Hypothalamus (tissue), 51 donors: ENCODE measurements around the gene TMC7.
"Not testable (repeated sequence)": the region's sequence is repeated elsewhere in the genome, so short reads cannot be mapped to it uniquely, and the experiment has no call there.

Source experiments
- DNase-seq, 51 donors: peaks; one replicate each; lab custom pipeline; 2025; lab: John Stamatoyannopoulos, UW

Gene TMC7

DNA sequence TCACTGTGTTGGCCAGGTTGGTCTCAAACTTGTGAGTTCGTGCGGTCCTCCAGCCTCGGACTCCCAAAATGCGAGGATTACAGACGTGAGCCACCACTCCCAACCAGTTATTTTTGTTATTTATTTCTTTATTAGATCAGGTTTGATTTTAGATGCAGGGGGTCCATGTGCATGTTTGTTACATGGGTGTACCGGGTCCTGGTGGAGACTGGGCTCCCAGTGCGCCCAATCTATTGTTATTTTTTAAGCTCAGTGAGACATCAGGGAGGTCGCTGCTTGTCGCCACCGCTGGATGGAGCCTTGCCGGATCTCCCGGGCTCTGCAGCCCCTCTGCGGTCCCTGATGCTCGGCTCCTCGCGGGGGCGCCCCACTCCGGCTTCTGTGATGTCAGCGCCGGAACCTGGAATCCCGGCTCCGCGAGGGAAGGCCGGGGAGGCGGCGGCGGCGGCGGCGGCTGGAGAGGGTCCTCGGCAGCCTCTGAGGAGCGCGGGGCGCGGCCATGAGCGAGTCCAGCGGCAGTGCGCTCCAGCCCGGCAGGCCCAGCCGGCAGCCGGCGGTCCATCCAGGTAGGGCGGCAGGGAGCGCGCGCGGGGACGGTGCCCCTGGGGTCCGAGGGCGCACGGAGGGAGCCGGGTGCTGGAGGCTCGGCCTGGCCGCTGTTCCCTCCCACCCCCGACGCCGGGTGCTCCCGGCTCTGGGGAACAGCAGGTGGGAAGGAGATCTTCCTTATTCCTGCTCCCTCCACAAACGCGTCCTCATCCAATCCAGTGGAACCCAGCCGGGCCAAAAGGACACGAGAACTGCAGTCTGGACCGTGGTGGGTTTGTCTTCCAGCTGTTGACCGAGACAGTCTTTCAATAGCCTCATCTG lies at the start of gene TMC7:
TSS of gene TMC7 (plus strand) at position 370 of the 870 bp plus-strand sequence. CDS start at position 500, 130 bp downstream.
- peak; percentile 26 to 94 (median 81) for DNase-seq

DNA sequence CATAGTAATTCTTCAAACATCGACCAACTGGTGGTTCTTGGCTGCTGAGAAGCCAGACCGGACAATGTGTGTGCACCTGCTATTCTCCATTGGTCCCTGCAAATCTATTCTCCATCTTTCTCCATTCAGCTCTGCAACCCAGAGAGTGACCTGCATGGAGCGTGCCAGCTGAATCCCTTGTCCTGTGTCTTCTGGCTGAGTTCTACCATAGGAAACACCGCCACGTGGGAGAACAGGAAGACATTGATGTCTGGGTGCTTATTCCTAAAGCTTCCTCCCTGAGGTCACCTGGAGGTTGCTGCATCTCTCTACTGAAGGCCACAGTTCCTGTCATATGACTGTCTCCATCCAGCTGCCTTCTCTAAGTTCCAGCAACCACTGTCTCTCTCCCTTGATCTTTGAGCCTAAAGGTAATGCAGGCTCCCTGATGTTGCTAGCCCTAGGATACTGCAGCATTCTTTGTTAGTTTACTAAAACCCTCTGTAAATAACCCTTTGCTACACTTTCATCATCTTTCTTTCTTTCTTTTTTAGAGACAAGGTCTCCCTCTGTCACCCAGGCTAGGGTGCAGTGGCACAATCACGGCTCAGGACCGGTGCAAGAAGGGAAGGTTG lies 46.9 kb upstream of the TMC7 start:
- no peak for DNase-seq

GRCh38 chr16:18937390-18937789 lies 46.3 kb upstream of the TMC7 start:
- DNase-seq = no peak

DNA sequence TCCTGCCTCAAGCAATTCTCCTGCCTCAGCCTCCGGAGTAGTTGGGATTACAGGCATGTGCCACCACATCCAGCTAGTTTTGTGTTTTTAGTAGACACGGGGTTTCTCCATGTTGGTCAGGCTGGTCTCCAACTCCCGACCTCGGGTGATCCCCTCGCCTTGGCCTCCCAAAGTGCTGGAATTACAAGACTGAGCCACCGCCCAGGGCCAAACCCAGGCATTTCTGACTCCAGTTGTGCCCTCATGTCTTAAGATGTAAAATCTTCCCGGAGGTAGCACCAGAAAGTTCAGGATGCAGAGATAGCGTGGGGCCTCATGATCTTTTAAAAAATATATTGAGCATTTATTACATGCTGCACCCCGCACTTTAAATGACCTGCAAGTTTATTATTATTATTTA lies 44.7 kb upstream of the TMC7 start:
- no peak for DNase-seq

- no peak for DNase-seq
Measured at GRCh38 chr16:18941471-18941870, 42.3 kb upstream of the TMC7 start.

- DNase-seq = no peak
Measured at GRCh38 chr16:18942061-18942460, 41.7 kb upstream of the TMC7 start.

DNA sequence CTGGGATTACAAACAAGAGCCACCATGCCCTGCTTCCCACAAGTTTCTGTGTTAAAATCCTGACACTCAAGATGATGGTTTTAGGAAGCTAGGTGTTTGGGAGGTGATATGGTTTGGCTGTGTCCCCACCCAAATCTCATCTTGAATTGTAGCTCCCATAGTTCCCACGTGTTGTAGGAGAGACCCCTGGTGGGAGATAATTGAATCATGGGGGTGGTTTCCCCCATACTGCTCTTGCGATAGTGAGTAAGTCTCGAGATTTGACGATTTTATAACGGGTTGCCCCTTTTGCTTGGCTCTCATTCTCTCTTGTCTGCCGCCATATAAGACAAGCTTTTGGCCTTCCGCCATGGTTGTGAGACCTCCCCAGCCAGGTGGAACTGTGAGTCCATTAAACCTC lies 40.3 kb upstream of the TMC7 start:
- no peak for DNase-seq

GRCh38 chr16:18945233-18945632 lies 38.5 kb upstream of the TMC7 start:
- no peak for DNase-seq

GRCh38 chr16:18948372-18949020 lies 35.2 kb upstream of the TMC7 start:
- no peak for DNase-seq

GRCh38 chr16:18950469-18951185 lies 33.1 kb upstream of the TMC7 start:
- no peak for DNase-seq

DNA sequence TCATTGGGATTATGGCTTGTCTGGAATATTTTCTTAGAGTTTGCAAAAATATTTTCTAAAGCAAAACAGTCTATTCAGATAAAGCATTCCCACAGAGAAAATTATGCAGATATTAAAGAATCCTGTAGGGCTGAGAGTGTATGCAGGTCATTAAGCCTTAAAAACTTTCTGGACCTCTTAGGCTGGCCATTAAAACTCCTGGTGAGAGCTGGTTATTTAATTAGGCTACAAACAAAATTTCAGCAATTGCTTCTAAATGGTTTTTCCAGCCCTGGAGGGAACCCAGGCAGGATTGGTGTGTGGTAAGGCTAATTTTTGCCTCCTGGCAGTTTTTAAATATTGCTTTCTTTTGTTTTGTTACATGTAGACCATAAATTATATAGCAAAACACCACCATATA lies 30.2 kb upstream of the TMC7 start:
- no peak for DNase-seq

- DNase-seq = not testable (repeated sequence)
Measured at GRCh38 chr16:18955874-18956580, 27.7 kb upstream of the TMC7 start.

DNA sequence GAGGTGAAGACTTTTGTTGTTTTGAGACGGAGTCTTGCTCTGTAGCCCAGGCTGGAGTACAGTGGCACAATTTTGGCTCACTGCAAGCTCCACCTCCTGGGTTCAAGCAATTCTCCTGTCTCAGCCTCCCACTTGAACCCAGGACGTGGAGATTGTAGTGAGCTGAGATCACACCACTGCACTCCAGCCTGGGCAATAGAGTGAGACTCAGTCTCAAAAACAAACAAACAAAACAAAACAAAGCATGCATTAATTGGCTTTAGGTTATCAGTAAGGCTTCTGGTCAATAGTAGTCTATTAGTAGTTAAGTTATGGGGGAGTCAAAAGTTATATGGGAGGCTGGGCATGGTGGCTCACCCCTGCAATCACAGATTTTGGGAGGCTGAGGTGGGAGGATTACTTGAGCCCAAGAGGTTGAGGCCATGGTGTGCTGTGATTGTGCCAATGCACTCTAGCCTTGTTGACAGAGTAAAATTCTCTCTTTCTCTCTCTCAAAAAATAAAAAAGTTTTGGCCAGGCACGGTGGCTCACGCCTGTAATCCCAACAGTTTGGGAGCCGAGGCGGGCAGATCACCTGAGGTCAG lies 27.0 kb upstream of the TMC7 start:
- DNase-seq = not testable (repeated sequence)

- no peak for DNase-seq
Measured at GRCh38 chr16:18958621-18959029, 25.1 kb upstream of the TMC7 start.

DNA sequence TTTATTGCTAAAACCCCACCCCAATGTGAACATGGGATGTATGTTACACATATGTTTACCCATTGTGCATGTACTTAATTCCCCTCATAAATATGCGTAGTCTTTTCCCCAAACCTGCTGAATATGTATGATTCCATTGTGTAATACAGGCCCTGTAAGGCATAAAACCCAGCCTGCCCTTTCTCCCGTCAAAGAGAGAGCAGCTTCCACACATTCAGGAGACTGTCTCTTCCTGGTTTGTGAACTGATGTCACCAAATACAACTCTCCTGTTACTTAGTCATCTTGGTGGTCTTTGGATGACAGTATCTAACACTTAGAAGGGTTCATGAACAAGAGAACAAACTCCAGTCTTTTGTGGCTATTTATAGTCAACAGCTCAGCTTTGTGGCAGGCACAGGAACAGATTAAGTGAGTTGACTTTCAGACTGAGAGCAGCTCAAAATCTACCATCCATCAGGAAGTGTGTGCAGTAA lies 24.7 kb upstream of the TMC7 start:
- no peak for DNase-seq

DNA sequence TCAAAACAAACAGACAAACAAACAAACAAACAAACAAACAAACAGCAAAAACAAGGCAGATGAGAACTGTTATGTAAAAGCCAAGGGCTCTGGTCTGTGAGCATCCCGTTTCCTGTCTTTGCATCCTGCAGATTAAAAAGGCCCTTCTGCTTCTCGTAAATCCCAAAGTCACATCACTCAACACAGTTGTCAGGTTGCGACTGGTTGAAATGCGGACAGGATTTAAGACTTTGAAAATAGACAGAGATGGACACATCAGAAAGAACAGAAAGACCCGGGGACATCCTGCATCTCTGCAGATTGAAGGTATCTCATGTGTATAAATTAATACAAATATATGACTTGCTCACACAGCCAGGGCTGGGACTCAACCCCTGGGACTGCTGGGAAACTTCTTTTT lies 18.2 kb upstream of the TMC7 start:
- no peak for DNase-seq

GRCh38 chr16:18966791-18967190 lies 16.9 kb upstream of the TMC7 start:
- DNase-seq = no peak

- DNase-seq = peak; percentile 12 to 91 (median 72)
Measured at GRCh38 chr16:18969050-18969854, 14.5 kb upstream of the TMC7 start.

- no peak for DNase-seq
Measured at GRCh38 chr16:18969855-18970240, 13.9 kb upstream of the TMC7 start.
